HG03060 (cell line): ENCODE results near the gene TMEM163.
"Not testable (repeated sequence)": the region's sequence is repeated elsewhere in the genome, so short reads cannot be mapped to it uniquely, and the experiment has no call there.

Experiments used
- ATAC-seq: cut with Tn5 transposase; IDR thresholded peaks from one replicate; pipeline ENCODE4 v1.9.1; 2021; ENCODE audit warnings: low read depth, moderate number of reproducible peaks; ENCODE audit not compliant: unreplicated experiment

The TMEM163 gene

DNA sequence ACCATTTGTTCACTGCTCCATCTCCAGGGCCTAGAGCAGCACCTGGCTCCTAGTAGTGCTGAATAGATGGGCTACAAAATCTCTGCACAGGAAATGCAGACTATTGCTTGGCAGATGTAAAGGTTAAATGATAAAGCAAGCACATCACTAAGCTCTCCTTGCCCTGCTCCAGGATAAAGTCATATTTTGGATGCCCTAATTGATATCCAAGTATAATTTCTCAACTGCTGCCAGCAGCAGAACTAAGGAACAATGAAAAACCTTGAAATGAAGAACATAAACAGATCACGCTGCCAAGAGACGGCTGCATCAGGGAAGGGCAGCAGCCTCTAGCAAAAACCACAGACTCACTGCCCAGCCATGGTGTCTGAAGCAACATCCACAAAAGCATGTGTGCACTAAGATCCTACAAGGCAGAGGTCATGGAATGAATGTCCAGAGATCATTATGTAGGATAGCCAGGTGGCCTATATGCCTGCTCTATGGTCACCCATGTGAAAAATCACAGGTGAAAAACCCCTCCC lies 134.7 kb downstream of the TMEM163 start:
- no peak for ATAC-seq

GRCh38 chr2:134583462-134583861 lies 135.3 kb downstream of the TMEM163 start:
- ATAC-seq, result no peak

DNA sequence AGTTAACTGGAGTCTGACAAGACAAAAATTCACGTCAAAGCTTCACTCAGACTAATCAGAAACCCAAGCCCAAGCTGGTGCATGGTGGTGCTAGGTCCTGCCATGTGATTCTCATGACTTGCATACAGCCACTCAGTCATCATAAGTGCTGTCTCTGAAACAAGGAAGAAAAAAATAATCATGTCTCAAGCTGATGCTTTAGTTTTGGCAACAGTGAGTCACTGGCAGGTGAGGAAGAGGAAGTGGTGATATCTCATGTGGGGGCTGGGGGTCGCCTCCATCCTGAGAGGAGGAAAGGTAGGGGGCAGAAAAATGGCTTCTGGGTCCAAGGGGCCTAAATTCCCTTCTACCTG lies 136.3 kb downstream of the TMEM163 start:
- ATAC-seq, result no peak

DNA sequence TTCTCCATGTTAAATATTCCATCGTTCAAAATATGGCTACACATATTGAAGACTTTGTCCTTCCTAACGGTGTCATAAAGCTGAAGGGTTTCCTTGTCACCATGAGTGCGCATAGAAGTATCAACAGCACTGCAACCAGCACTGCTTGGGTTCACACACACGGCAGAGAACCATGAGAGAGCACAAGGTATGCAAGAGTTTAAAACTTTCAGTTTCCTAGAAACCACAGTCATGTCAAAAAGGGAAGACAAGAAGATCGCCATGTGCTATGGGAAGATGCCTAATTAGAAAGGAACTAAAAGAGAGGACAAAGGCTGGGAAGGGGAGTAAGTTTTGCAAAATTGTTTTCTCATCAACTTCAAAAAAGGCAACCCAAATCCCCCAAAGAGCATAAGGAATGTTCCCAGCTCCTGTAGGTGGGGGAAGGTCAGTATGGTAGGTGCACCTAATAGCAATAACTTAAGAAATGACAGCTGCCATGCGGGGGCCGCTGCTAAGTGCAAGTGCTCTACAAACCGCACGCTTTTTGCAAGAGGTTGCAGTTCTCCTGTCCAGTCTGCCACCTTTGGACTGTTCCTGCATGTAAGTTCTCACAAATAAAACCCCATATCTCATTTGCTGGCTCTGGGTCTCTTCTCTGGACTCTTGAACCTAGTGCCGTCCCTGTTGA lies 136.8 kb downstream of the TMEM163 start:
- no peak for ATAC-seq

DNA sequence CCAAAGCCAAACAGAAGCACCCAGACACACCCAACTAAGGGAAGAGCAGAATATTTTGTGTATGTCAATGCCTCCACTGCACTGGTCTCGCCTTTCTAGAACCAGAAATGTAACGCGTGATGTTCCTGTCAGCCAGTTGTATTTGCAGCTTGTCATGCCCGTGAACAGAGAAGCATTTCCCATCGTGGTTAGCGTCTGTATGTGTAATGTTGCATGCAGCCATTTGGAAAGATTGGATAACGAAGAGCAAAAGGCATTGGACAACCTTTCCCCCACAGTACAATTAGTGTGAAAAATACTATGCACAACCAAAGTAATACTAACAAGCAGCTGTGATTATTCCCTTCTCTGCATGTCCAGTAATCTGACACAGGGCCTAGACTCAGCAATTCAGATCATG lies 140.5 kb downstream of the TMEM163 start:
- ATAC-seq, result no peak

DNA sequence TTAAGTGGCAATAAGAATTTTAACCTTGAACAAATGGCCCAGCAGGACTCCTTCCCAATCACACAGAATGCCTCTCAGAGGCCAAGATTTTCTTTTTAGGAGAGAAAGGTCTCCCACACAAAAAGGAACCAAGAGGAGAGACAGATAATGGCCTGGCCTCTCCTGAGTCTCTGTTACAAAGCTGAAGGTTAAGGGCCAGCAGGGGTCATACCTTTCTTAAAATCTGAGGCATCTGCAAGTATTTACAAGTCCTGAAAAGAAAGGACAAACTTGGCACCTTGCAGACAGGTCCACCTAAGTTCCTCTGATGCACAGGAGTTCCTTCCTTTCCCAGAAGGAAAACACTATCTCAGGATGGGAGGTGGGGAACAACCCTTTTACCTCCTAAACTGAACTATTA lies 142.3 kb downstream of the TMEM163 start:
- no peak for ATAC-seq

GRCh38 chr2:134575888-134576287 lies 142.9 kb downstream of the TMEM163 start:
- ATAC-seq, result no peak

DNA sequence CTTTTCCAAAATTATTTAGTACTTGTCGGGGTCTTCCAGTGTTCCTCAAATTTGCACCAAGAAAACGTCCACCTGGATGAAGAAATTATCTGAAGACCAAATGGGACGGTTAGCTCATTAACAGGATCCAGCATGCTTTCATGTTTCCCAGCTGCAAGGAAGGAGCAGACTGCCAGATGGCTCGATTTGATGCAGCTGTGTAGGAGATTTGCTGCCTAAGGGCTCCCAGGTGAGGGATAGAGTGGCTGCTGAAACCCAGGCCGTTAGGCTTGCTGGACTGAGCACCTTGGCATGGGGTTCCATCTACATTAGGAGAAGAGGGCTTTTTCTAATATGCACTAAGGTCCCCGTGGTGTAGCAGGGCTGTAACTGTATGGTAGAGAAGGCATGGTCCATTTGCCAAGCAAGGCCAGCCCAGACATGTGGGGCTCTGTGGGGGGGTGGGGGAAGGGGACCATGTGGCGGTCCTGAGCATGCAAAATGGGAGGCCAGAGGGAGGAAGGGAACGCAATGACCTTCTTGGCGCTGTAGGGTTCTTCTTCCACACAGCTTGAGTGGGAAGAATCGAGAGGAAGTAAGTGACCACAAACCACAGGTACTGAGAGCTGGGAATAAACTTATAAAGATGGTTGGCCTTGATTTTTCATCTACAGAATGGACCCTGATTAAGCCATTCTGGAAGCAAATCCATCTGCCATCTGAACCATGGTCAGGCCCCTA lies 144.0 kb downstream of the TMEM163 start:
- no peak for ATAC-seq

DNA sequence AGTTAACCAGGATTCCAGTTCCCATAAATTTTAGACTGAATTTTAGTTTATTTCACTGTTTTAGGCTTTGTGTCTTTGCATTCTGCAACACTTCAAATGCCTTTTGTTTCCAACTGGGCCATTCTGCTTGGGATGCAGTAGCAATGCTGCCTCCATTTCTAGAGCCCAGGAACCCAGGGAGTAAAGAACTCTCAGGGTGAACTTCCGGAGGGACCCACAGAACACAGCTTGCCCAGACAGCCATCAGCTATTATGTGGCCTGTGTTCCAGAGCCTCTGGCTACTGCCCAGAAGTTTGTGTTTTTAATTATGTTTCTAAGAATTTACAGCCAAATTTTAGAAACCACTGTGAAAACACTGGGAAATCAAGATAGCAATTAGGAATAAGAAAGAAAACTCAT lies 145.1 kb downstream of the TMEM163 start:
- ATAC-seq, result no peak

DNA sequence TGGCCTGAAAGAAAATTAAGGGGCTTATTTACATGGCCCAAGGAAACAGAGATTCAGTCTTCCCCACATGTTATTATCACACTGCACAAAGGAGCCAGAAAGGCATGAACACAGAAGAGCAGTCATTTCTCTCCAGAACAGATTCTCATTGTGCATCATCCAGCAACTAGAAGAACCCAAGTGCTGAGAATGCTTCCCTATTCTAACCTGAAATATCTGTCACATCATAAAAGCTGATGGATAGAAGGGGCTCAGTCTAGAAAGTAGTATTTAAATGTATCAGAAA lies 145.8 kb downstream of the TMEM163 start:
- no peak for ATAC-seq

GRCh38 chr2:134572314-134573084 lies 146.3 kb downstream of the TMEM163 start:
- ATAC-seq, result no peak

GRCh38 chr2:134570676-134571075 lies 148.1 kb downstream of the TMEM163 start:
- no peak for ATAC-seq

GRCh38 chr2:134568413-134568812 lies 150.4 kb downstream of the TMEM163 start:
- no peak for ATAC-seq

- no peak for ATAC-seq
Observed at GRCh38 chr2:134567666-134568065, 151.1 kb downstream of the TMEM163 start.

DNA sequence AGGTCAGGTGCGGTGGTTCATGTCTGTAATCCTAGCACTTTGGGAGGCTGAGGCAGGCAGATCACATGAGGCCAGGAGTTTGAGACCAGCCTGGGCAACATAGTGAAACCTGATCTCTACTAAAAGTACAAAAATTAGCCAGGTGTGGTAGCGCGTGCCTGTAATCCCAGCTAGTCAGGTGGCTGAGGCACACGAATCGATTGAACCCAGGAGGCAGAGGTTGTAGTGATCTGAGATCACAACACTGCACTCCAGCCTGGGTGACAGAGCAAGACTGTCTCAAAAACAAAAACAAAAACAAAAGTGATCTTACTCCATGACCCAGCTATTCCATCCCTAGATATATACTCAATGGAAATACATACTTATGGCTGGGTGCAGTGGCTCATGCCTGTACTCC lies 153.8 kb downstream of the TMEM163 start:
- ATAC-seq, result not testable (repeated sequence)

- ATAC-seq, result no peak
Observed at GRCh38 chr2:134564549-134564948, 154.3 kb downstream of the TMEM163 start.

DNA sequence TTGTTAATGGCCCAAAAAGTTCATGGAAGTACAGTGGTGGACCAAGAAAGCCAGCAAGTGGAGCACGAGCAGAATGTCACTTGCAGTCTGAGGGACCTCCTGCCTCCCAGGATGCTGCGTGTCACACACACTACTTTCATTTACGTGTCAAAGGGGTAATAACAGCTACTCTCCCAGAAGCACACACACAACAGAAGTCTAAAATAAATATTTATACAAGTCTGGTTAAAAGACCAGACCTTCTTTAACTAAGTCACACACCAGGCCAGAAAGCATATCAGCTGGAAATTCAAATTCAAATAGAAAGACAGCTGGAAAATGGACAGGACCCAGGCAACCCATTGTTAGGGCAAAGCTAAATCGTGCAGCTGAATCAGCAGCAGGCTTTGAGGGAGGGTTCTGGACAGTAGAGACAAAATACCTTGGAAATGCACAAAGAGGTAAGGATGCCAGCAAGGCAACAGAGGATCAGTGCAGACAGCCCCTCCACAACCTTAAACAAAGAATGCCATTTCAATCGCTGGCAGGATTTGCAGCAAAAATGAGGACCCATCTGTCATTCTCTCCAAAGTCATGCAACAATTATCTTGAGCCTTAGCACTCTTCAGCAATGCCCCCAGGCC lies 160.5 kb downstream of the TMEM163 start:
- ATAC-seq, result no peak

GRCh38 chr2:134555411-134555810 lies 163.4 kb downstream of the TMEM163 start:
- no peak for ATAC-seq

GRCh38 chr2:134553657-134554056 lies 165.1 kb downstream of the TMEM163 start:
- no peak for ATAC-seq

- no peak for ATAC-seq
Observed at GRCh38 chr2:134550566-134551164, 168.1 kb downstream of the TMEM163 start.

DNA sequence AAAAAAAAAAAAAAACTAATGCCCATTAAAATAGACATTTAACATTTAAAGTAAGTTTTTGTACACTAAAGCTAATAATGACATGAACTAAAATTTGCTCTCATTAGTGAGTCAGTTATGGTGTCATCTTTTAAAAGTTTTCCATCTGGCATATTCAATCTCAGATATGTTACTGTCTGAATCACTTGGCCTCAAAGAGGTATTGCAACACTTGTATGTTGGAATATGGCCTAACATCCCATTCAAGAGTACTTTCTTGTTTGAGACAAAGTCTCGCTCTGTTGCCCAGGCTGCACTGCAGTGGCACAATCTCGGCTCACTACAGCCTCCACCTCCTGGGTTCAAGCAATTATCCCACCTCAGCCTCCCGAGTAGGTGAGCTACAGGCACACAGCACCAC lies 169.7 kb downstream of the TMEM163 start:
- no peak for ATAC-seq
